HG02884 (cell line): ENCODE measurements around the gene NTRK3.
"Not testable (repeated sequence)": the region's sequence is repeated elsewhere in the genome, so short reads cannot be mapped to it uniquely, and the experiment has no call there.

Source experiments
- ATAC-seq: cut with Tn5 transposase; IDR thresholded peaks from one replicate; pipeline ENCODE4 v1.9.1; 2021; ENCODE audit warnings: mild to moderate bottlenecking, moderate library complexity; ENCODE audit not compliant: unreplicated experiment

The NTRK3 gene

DNA sequence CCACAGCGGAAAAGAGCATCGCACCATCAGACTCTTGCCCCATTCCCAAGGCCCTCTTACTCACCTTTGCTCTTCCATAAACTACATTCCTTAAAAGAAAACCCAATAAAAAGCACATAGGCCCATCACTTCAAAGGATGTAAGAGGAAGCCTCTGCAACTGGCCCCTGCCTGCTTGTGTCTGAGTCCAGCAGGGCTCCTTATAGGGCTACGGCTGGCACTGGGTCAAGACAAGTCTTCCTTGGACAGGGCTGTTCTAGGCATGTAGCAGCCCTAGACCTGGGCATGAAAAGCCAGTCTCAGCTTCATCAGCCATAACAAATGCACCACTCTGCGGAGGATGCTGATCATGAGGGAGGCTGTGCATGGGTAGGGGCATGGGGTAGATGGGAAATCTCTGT is 218.3 kb downstream of the NTRK3 start:
- ATAC-seq, result no peak

- no peak for ATAC-seq
These were observed 220.2 kb downstream of the NTRK3 start for GRCh38 chr15:88036154-88036839.

DNA sequence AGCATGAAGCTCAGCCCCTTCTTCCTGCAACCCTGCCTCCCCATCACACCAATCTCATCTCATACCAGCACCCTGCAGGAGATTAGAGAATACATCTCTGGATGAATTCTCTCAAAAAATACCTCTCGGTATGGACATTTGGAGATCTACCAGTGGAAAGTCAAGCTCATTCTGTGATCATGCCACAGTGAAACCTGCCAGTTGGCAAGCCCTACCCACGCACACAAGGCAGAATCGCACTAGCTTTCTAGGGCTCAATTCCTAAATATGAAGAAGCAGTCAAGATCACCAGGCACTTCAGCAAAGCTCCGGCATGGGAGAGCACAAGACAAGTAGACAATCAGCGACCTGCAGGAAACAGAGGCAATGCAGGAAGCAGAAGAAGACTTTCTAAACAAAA is 221.2 kb downstream of the NTRK3 start:
- ATAC-seq, result no peak

DNA sequence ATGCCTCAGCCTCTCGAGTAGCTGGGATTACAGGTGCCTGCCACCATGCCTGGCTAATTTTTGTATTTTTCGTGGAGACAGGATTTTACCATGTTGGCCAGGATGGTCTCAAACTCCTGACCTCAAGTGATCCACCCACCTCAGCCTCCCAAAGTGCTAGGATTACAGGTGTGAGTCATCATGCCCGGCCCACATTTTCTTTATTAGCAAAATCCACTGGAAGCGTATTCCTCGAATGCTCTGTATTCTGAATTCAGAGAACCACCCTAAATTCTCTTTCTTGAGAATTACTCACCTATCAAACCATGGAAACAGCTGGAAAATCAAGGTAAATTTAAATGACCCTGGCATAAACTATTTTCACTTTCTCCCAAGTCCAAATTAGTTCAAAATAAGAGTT is 223.1 kb downstream of the NTRK3 start:
- ATAC-seq, result not testable (repeated sequence)

GRCh38 chr15:88032787-88033186 is 223.8 kb downstream of the NTRK3 start:
- no peak for ATAC-seq

- ATAC-seq, result no peak
These were observed 225.1 kb downstream of the NTRK3 start for GRCh38 chr15:88031461-88031860.

DNA sequence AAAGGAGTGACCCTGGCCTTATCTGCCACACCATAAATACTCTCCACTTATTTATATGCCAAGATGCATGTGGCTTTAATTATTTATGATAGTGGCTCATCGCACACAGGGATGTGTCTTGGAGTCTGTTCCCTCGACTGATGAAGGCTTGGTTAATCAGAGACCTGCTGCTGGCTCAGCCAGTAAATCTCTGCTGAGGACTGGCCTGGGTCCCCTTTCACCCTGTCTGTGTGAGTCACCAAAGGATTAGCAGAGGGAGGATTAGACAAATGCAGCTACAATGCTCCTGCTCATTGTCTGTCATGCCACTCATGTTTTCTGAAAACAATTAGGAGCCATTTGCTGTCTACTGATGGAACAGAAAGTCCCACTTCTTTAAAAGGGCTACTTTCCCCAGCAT is 226.8 kb downstream of the NTRK3 start:
- ATAC-seq, result no peak

DNA sequence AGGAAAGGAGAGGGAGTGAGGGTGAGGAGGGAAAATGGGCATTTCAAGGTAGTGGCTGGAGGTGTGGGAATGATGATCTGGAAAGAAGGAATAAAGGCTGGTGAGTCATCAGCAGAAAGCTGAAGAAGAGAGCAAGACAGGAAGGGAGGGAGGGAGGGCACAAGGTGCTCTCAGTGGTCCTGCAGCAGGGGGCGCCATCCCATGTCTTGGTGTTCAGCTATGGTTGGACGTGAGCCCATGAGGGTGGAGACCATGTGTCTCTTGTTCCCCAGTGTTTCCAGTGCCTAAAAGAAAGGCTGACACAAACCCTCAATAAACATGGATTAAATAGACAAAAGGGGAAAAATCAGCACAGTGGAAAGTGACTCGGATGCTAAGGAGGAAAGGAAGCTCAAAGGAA is 228.5 kb downstream of the NTRK3 start:
- no peak for ATAC-seq

GRCh38 chr15:88023914-88024313 is 232.6 kb downstream of the NTRK3 start:
- ATAC-seq, result no peak

- no peak for ATAC-seq
These were observed 233.8 kb downstream of the NTRK3 start for GRCh38 chr15:88022716-88023115.

- no peak for ATAC-seq
These were observed 234.9 kb downstream of the NTRK3 start for GRCh38 chr15:88021601-88022000.

- ATAC-seq, result no peak
These were observed 235.7 kb downstream of the NTRK3 start for GRCh38 chr15:88020806-88021205.

GRCh38 chr15:88019656-88020055 is 236.9 kb downstream of the NTRK3 start:
- no peak for ATAC-seq

GRCh38 chr15:88018869-88019641 is 237.5 kb downstream of the NTRK3 start:
- no peak for ATAC-seq

DNA sequence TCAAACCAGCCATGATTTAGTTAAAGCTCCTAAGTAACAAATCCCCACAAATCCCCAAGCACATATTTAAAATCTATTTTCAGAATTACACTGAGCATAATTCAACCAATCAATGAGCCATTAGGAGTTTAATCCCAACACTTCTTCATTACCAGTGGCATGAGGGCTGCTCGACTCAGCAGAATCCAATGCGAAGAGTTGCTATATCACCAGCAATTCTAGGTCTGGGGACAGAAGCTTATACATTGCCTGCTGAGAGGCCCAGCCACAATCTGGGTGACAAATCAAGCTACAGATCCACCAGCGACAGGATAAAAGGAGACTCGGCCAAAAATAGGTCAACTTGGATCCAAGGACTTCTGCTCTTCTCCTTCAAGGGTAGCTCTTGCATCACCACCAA is 238.8 kb downstream of the NTRK3 start:
- ATAC-seq, result no peak

- ATAC-seq, result no peak
These were observed 240.1 kb downstream of the NTRK3 start for GRCh38 chr15:88016406-88016805.

GRCh38 chr15:88015228-88015860 is 241.2 kb downstream of the NTRK3 start:
- ATAC-seq, result no peak

DNA sequence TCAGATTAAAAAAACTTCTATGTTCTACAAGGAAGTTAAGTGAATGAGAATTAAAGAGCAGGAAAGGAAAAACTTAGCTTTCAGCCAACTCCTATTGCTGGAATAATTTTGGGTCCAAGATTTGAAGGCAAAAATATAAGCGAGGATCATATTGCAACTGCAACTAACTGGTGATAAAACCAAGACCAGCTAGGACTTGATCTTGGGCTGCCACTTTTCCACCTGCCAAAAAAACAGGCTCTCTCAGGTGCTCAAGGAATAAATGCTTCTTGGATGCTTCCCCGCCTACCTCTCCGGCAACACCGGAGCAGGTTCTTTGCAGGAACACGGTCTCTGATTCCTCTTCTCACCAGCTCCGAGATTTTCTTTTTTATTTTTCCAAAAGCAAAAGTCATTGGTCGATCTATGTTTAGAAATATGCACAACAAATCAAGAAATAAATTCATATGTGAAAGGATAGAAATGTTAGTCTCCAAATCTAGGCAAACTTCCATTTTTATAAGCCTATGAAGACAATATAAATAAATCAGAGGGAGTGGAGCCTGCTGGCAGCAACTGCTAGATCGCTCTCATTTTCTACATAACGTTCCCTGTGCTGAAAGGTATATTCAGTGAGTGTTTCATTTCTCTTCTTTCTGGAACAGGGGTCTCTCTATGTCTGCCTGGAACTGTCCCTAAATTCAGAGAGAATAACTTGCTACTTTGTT is 241.9 kb downstream of the NTRK3 start:
- no peak for ATAC-seq

DNA sequence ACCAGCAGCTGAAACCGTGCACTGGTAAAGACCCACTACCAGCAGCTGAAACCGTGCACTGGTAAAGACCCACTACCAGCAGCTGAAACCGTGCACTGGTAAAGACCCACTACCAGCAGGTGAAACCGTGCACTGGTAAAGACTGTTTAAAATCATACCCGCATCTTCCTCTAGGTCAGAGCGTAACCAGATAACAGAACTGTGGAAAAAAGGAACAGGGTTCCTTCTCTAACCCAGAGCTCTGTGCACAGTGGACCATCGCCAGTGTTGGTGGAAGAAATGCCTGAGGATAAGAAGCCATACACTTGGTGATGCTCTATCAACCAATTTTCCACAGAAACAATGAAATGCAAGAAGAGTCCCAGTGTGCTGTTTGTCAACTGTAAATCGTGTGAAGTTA is 243.4 kb downstream of the NTRK3 start:
- no peak for ATAC-seq

GRCh38 chr15:88012688-88013087 is 243.9 kb downstream of the NTRK3 start:
- ATAC-seq, result no peak

DNA sequence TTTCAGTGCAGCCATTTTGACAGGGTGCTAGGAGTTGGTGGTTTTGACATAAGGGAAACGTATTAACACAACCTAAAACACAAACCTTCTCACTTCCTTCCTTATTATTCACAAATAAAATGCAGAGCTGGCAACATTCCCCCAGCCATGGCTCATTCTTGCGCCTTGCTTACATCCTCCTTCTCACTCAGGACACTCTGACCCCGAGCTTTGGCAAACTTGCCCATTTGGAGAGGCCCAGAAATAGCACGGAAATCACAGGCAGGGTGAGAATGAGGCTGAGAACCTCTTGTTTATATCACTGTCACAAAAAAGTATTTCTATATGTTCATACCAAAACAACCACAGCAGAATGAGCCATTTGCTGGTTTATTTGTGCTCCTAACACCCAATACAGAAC is 244.3 kb downstream of the NTRK3 start:
- ATAC-seq, result no peak
